PC-9 (cell line): ENCODE measurements around the gene SMAD6.
"Not testable (repeated sequence)": the region's sequence is repeated elsewhere in the genome, so short reads cannot be mapped to it uniquely, and the experiment has no call there.

Source experiments
- CTCF ChIP-seq: fragments of 200-600 bp; sonication (generic); conservative IDR thresholded peaks from 2 replicates; pipeline ENCODE4 v1.6.1; 2017; ENCODE audit warnings: mixed run types, antibody characterized with exemption, mild to moderate bottlenecking, moderate library complexity
- EZH2 ChIP-seq: fragments of 200-600 bp; sonication (generic); IDR thresholded peaks from 2 replicates; pipeline ENCODE4 v1.8.0; 2017; ENCODE audit warnings: antibody characterized with exemption, low read depth

DNA sequence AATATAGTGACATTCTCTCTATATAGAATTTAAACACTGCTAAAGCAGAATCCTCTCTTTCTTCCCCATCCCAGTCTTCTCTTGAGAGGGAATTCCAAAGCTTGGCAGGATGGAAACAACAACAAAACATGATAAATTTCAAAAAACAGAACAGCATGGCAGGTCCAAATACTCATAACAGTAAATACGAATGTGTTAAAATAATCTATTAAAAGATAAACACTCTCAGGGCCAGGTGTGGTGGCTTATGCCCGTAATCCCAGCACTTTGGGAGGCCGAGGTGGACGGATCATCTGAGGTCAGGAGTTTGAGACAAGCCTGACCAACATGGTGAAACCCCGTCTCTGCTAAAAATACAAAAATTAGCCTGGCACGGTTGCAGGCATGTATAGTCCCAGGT lies 56.2 kb downstream of the SMAD6 start:
- TF ChIP-seq CTCF, EZH2: not testable (repeated sequence)
